RWPE2 (cell line): ENCODE data around the gene EFS.
A peak's percentile ranks its signal among the peaks of the same experiment; 100 is the strongest.

Source experiments
- ATAC-seq: fragments of 200-7000 bp; cut with Tn5 transposase; 3 replicates; pipeline ENCODE4 v1.9.1; 2021; ENCODE audit warnings: low read depth
- DNase-seq: peaks from one replicate; pipeline ENCODE4 v3.0.0-alpha.2; 2020; ENCODE audit warnings: low spot score
- H3K27ac ChIP-seq: fragments of 450-650 bp; 2 replicates; pipeline ENCODE4 v1.5.1; 2017; ENCODE audit warnings: mild to moderate bottlenecking; ENCODE audit not compliant: poor library complexity, severe bottlenecking
- H3K27me3 ChIP-seq: fragments of 250-450 bp; sonication (Bioruptor Pico); 2 replicates; pipeline ENCODE4 v1.5.1; 2021; ENCODE audit warnings: mild to moderate bottlenecking, moderate library complexity; ENCODE audit not compliant: insufficient read depth, poor library complexity, severe bottlenecking
- H3K36me3 ChIP-seq: fragments of 250-450 bp; sonication (Bioruptor Pico); 2 replicates; pipeline ENCODE4 v1.5.1; 2020; ENCODE audit warnings: low read depth, mild to moderate bottlenecking, moderate library complexity
- H3K4me1 ChIP-seq: fragments of 250-450 bp; sonication (Bioruptor Pico); 2 replicates; pipeline ENCODE4 v1.5.1; 2021; ENCODE audit warnings: mild to moderate bottlenecking, moderate library complexity; ENCODE audit not compliant: insufficient read depth, poor library complexity, severe bottlenecking
- H3K4me3 ChIP-seq: fragments of 250-450 bp; sonication (Bioruptor Pico); 2 replicates; pipeline ENCODE4 v1.5.1; 2021; ENCODE audit warnings: mild to moderate bottlenecking, moderate library complexity; ENCODE audit not compliant: severe bottlenecking
- H3K9me3 ChIP-seq: fragments of 250-450 bp; sonication (Bioruptor Pico); 2 replicates; pipeline ENCODE4 v1.5.1; 2021; ENCODE audit warnings: mild to moderate bottlenecking, moderate library complexity; ENCODE audit not compliant: severe bottlenecking
- TF ChIP-seq, protein P1 (sequence below): fragments of 450-650 bp; IDR thresholded peaks from one replicate; pipeline ENCODE4 v1.5.1; 2017; ENCODE audit warnings: mild to moderate bottlenecking, moderate library complexity; ENCODE audit not compliant: poor library complexity, severe bottlenecking

The EFS gene

DNA sequence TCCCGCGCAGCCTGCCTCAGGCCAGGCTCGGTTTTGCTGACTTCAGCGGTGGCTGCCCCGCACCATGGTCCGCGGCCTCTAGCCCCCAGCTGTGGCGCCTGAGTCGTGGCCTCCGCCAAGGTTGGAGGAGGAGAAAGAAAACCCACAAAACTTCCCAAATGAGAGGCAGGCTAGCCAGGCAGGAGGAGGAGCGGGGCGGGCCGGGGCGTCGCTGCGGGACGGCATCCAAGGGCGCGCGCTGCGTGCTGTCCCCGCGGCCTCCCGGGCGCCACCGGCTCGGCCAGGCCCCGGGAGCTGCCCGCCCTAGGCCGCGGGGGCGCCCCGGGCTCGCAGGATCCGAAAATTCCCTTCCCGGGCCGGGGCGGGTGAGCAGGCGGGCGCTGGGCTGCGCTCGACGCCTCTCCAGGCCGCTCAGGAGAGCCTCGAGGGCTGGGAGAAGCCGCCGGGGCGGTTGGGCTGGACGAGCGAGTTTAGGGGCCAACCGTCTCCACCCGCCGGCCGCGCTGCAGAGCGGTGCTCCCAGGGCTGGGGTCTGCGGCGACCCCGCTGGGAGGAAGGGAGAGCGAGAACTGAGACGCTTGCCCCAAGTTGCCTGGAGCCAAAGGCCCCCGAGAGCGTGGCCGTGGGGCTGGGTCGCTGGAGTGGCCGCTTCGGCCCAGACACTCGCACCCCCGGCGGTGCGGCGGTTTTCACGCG is at the start of gene EFS:
EFS (minus strand) TSS at position 137 of the 696 bp plus-strand sequence. CDS start 147 bp downstream, outside the sequence.
- ATAC-seq (peak; percentile 7), DNase-seq (no peak)
- Histone ChIP-seq H3K36me3 (no peaks in the 10 kb centered on the region; the same call in 1 of the 2 replicates), H3K9me3 (no peaks in the 10 kb centered on the region), H3K27me3 (no peaks in the 10 kb centered on the region), H3K4me1 (peaks cover 6% of the 10 kb centered on the region), H3K4me3 (peak within 1 kb of the TSS; percentile 45), H3K27ac (peak within 1 kb of the TSS; percentile 54)
- TF ChIP-seq, protein P1, sequence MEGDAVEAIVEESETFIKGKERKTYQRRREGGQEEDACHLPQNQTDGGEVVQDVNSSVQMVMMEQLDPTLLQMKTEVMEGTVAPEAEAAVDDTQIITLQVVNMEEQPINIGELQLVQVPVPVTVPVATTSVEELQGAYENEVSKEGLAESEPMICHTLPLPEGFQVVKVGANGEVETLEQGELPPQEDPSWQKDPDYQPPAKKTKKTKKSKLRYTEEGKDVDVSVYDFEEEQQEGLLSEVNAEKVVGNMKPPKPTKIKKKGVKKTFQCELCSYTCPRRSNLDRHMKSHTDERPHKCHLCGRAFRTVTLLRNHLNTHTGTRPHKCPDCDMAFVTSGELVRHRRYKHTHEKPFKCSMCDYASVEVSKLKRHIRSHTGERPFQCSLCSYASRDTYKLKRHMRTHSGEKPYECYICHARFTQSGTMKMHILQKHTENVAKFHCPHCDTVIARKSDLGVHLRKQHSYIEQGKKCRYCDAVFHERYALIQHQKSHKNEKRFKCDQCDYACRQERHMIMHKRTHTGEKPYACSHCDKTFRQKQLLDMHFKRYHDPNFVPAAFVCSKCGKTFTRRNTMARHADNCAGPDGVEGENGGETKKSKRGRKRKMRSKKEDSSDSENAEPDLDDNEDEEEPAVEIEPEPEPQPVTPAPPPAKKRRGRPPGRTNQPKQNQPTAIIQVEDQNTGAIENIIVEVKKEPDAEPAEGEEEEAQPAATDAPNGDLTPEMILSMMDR, result no peak

DNA sequence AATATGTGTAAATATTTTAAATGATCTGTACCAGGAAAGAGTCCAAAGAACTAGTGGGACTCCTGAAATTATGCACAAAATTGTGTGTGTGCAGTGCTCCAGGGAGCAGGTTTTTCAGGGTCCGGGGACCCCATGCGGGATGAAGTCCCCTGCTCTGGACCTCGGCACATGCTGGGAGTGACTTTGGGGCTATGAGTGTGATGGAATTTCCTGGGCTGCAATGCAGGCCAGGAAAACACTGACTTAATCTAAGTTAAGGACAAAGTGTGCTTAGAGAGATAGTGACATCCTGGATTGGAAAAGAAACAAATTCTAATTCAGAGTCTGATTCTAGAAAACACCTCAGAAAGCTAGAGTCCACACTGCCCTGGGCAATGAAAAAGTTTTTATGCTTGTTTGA is 49.3 kb upstream of the EFS start:
- ATAC-seq (no peak), DNase-seq (no peak)
- Histone ChIP-seq H3K36me3 (no peaks in the 10 kb centered on the region), H3K4me1 (no peaks in the 10 kb centered on the region), H3K4me3 (no peak overlapping the region), H3K27me3 (no peaks in the 10 kb centered on the region), H3K27ac (no peak overlapping the region), H3K9me3 (no peaks in the 10 kb centered on the region)
- TF ChIP-seq, protein P1, result no peak

- TF ChIP-seq, protein P1, result no peak
- Histone ChIP-seq H3K4me1 (no peaks in the 10 kb centered on the region), H3K27ac (no peak overlapping the region), H3K36me3 (no peaks in the 10 kb centered on the region), H3K9me3 (no peaks in the 10 kb centered on the region), H3K4me3 (no peak overlapping the region), H3K27me3 (no peaks in the 10 kb centered on the region)
- ATAC-seq (no peak), DNase-seq (no peak)
These were observed 48.7 kb upstream of the EFS start for GRCh38 chr14:23413681-23414080.

DNA sequence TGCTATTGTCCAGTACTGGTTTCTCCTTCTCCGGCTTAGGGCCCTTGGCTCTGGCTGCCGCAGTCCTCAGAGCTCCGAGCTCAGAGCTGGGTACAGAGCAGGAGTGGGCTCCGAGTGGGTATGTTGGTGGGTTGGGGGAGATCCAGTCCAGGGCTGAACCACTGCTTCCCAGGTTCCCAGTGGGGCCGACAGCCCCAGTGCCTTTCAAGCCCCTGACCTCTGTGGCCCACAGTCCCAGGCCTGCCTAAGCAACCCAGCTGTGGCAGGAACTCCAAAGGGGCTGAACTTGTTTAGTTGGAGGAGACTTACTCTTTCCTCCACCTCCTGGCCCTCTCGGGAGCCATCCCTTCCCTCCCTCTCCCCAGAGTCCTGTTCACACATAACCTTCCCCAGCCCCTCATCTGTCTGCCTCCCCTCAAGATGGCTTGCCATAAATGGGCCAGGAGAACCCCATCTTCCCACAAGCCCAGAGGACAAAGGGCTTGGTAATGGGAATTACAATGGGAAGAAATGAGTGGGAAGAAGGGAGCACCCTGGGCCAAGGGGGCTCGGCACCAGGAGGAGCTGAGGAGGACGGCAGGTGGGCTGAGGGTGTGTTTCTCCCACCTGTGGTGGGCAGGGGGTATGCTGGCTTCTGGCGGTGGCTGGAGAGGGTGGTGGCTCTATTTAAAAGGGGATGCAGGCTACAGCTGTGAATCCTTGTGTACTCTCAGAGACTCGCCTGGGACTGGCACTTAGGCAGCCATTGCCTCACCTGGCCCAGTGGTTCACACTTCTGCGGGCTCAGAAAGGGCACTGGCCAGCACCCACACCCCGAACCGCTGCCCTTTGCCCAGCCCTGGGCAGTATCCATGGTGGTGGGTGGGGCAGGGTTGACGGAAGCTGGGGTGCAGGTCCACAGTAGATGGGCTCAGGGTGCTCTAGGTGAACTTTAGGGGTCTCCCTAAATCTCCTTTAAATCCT is 46.9 kb upstream of the EFS start:
- ATAC-seq, result no peak
- no peak for DNase-seq
- H3K27me3 ChIP-seq, result no peaks in the 10 kb centered on the region
- no peaks in the 10 kb centered on the region for H3K36me3 ChIP-seq
- no peak overlapping the region for H3K27ac ChIP-seq
- H3K4me3 ChIP-seq, result no peak overlapping the region
- H3K4me1 ChIP-seq, result no peaks in the 10 kb centered on the region
- TF ChIP-seq, protein P1, result no peak
- H3K9me3 ChIP-seq, result no peaks in the 10 kb centered on the region
